Stimulated activated CD8-positive, alpha-beta memory T cell treated with anti-CD3 and anti-CD28 coated beads, Interleukin-15, amount 100 ng/mL, for 24 hours (primary cell): ENCODE data around the gene GMIP.
A peak's percentile ranks its signal among the peaks of the same experiment; 100 is the strongest.
"Not testable (repeated sequence)": the region's sequence is repeated elsewhere in the genome, so short reads cannot be mapped to it uniquely, and the experiment has no call there.

Experiments used
- DNase-seq: peaks from one replicate; pipeline ENCODE4 v3.0.0-alpha.2; 2020; ENCODE audit warnings: low read depth

Gene GMIP

DNA sequence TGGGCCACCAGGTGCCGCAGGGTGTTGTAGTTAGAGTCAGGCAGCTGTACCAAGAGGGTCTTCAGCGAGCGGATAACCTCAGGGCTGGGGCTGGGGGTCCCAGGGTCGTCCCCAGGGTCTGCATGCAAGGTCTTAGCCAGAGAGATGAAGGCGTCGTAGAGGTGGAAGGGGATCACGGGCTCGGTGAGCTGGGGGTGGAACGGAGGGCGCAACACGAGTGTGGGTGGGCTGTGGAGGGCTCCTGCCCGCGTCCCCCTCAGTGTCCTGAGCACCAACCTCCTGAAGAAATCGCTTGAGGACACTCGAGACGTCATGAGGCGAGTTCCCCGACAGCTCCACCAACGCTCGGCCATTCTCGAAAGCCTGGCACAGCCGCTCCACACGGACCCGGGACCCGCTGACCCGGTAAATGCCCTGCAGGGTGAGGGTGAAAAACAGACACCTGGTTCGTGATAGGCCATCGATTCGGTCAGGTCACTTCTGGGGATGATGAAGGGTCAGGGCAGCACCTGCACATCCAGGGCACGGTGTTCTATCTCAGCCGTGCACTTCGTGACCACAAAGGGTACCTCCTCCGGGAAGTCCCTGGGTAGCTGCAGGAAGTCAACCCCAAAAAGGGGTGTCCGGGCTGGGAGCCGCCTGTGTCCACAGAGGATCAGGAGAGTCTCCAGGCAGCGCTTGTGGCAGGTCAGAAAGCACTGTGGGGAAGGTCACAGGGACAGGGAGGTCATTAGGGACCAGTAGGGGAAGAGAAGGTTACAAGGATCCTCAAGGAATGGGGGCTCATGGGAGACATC lies 8.7 kb downstream of the GMIP start:
- no peak for DNase-seq

DNA sequence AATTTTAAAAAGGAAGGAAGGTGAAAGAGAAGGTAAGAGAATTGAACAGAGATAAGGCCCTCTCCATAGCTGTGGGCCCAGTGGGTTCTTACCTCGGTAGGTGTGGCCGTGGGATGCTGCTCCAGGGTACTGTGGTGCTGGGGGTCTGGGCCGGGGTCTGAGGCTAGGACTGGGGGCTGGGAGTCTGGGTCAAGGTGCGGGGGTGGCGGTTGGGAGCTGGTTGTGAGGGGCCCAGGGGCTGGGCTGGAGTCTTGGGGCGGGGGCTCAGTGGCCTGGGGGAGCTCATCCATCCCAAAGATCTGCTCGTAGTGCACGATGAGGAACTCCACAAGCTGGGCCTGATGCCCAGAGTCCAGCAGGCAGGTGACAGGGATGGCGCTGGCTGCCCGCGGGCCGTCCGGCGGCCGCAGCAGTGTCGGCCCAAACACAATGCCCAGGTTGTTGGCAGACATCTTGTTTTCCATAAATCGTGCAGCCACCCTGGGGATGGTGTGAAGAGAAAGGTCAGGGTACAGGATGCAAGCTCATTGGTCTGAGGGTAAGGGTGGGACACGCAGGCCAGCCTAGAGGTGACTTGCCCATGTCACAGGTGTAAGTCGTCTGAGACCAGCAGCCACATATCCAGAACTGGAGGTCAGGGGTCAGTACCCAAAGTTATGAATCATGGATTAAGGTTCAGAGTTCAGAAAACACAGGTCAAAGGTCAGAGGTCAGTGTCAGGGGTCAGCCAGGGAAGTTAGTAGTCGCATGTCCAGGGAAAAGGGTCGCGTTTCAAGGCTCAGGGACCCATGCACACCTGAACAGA lies 9.5 kb downstream of the GMIP start:
- DNase-seq = no peak

DNA sequence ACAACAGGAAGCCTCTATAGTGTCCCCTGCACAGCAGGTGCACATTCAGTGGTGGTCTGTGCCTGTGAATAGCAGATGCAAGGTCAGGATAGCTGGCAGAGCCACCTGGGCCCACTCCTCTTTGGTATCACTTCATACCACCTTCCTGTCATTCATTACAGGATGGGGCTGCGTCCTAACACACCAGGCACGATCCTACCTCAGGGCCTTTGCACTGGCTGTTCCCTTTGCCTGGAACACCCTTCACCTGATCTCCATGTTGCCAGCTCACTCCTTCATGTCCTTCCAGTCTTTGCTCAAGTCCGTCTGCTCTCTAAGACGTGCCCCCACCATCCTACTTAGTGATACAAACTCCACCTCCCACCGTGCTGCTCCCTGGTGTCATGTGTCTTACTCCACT lies 10.8 kb downstream of the GMIP start:
- no peak for DNase-seq

DNA sequence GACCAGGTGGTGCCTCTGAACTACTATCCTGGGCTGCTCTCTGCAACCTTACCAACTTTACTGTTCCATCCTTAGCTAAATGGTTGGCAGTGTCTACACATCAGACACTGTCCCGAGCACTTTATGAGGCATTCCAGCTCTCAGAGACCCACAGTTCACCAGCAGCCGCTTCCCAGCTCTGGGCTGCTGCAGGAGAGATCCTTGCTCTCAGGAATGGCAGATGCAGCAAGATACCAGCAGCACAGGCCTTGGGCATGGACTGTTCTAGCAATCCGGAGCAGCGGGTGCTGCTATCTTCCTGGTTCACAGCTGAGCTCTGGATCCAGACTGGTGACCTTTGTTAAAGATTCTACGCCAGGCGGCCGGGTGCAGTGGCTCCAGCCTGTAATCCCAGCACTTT lies 12.1 kb downstream of the GMIP start:
- DNase-seq = no peak

DNA sequence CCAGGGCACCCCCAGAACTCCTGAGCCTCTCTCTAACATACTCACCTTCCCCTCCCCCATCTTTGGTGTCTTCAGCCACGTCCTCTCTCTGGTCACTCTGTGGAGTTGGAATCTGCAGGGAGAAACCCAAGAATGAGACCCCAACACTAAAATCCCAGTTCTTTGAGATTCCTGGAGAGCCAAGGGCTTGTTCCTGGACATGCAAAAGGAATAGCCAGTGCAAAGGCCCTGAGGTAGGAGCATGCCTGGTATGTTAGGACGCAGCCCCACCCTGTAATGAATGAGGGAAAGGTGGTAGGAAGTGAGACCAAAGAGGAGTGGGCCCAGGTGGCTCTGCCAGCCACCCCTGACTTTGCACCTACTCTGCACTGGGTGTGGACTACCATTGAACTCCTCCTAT lies 13.0 kb downstream of the GMIP start:
- DNase-seq = no peak

DNA sequence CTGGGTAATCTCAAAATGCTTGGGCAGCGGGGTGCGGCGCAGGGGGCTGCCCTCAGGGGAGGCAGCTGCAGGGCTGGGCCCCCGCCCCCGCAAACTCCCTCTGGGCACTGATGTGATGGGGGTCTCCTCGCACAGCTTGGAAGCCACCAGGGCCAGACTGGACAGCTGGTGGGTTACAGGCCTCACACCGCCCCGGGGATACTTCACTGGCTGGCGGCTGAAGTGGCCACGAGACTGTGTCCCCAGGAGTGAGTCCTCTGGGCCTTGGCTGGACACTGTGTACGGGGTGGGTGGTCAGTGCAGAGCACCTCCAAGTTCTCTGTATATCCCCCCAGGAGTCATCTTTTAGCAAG lies 13.4 kb downstream of the GMIP start:
- no peak for DNase-seq

DNA sequence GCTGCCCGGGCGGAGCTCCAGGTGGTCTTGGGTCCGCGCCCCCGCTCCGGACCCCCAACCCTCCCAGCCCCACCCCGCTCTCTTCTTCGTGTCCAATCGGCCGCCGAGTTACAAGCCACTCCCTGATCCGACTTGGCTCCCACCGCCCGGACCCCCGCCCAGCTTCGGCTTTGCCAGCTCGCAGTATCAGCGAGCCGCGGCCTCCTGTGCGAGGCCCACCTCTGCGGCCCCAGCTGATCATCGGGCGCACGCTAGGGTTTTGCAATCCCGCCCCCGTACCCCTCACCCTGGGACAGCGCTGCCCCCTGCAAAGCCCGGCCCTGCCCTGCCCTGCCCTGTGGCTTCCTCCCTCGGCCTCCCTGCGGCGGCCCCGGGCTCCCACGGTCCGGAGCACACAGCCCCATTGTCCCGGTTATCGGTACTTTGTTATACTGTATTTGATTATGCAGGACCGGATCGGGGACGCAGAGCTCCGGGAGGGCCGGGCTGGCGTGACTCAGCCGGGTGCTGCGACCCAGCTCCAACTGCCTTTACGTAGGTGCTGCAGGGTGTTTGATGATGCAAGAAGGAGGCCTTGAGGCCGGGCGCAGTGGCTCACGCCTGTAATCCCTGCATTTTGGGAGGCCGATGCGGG lies 14.8 kb downstream of the GMIP start:
- DNase-seq = no peak

DNA sequence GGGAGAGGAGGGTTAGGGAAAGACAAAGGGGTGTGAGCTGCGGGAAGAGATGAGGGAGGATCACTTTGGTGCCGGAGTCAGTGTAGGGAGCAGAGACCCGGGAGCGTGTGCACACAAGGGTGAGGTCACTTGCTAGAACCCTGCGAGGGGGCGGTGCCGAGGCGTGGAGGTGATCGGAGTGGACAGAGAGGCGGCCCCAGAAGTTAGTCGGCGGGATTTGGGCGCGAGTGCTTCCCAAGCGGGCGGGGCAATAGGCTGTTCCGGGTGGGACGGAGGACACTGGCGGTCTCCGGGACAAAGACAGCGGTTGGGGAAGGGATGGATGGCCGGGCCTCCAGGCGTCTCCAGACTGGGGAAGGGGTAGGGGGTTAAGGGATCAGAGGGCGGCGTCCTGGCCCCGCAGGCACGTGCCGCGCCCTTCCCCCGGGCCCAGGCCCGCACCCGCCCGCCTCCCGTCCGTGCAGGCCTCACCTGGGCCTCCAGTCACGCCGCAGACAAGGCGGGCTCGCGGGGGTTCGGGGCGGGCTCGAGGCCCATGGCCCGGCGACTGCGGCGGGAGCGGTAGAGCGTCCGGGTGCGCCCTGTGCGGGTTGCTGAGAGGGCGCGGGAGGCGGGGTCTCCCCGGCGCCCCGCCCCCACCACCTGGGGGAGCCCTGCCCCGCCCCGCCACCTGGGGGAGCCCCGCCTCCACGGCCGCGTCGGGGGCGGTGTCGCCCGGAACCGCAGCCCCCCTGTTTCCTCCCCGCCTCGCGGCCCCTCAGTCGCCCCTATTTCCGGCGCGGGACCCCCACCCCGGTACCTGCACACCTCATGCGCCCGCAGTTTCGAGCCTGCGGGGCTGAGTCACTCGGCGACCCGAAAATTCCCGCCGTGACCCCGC lies 15.6 kb downstream of the GMIP start, which contains the start of gene LPAR2:
Gene LPAR2, minus strand, starts transcription at position 600 of the 880 bp plus-strand sequence. CDS start 945 bp downstream, outside the sequence.
- no peak for DNase-seq

DNA sequence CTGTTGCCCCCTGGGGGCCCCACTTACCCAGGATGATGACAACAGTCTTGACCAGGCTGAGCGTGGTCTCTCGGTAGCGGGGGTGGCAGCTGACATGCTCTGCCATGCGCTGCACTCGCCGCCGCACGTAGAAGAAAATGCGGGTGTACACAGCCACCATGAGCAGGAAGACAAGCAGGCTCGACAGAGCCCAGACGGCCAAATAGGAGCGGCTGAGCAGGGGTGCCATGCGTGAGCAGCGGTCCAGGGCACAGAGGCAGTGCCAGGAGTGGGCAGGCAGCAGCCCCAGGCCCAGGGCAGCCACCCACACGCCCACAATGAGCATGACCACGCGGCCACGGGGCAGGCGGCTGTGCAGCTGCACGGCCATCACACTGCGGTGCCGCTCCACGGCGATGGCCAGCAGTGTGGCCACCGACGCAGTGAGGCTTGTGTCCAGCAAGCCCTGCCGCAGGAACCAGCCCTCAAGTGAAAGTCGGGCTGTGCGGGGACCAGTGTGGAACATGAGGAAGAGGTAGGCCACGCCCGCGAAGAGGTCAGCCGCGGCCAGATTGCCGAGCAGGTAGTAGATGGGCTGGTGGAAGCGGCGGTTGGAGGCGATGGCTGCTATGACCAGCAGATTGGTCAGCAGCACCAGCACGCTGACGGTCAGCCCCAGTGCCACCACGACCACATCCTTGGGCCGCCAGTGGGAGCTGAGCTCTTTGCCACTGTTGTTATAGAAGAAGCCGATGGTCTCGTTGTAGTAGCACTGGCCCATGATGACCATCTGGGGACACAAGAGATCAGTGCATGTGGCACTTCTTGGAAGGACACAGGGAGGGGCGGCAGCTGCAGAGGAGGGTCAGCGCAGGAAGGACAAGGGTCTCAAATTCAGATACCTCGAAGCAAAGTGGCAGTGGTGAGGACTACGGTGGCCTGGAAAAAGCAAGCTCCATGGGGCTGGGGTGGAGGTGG lies 16.7 kb downstream of the GMIP start:
- no peak for DNase-seq

DNA sequence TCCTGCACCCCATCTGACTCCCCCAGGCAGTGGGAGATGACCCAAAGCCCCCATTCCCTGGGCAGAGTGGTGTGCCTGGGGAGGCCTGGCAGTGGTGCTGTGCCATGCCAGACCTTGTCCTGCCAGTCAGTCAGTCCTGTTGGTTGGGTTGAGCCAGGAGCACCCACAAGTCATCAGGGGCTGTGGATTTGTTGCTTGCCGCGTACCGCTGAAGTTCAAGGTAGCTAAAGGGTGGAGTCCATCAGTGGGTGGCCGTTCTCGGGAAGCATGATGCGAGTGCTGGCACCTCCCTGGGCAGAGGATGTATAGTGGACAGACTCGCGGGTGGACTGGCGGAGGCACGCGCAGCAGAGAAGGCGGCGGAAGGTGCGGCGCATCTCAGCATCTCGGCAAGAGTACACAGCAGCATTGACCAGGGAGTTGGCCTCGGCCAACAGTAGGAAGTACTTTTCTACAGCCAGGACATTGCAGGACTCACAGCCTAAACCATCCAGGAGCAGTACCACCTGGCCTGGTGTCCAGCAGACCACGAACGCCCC lies 19.4 kb downstream of the GMIP start:
- no peak for DNase-seq

DNA sequence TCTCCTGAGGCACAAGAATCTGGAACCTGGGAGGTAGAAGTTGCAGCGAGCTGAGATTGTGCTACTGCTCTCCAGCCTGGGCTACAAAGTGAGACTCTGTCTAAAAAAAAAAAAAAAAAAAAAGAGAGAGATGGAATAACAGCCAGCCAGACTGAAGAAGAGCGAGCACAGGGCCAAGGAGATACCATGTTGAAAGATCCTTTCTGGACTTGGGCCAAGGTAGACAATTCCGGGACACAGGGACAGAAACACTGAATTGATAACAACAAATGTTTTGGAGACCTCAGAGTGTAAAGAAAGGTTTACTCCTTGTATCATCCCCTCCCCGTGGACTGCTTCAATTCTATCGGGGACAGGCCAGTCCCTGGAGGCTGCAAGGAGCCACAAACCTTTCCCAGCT lies 20.1 kb downstream of the GMIP start:
- DNase-seq = no peak

DNA sequence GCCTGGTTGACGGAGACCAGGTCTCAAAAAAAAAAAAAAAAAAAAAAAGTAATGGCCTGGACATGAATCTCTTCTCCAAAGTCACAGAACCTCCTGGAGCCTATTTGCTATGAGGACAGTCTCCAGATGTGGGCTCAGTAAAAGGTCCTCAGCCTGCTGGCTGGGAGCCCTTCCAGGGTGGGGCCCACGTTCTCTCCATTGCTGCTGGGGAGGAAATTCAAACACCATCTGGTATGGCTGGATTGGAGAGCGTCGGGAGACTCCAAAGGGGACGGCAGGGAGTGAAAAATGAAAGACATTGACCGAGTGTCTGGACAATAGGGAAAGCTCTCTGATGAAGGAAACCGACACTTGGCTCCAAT lies 23.6 kb downstream of the GMIP start:
- no peak for DNase-seq

DNA sequence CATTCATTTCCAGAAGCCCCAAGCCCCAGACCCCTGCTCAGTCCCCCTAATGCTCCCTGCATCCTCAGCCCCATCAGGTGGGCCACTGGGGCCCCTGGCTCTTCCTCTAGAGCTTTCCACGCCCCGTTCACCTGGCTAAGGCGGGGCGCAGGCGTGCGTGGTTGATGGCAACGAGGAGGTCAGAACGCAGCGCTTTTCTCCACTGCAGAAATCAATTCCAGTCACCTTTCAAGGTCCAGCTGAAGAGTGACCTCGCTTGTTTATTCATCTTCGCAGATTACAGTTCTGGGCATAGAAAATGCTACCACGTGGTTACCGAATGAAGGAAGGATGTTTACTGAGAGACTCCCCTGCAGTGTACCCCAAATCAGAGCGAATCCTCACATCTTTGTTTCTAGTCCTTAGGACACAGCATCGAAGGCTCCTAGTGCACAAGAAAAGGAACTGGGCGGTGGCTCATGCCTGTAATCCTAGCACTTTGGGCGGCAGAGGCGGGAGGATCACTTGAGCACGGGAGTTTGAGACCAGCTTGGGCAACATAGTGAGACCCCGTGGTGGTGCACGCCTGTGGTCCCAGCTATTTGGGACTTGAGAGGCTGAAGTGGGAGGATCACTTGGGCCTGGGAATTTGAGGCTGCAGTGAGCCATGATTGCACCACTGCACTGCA lies 24.1 kb downstream of the GMIP start:
- DNase-seq = no peak

DNA sequence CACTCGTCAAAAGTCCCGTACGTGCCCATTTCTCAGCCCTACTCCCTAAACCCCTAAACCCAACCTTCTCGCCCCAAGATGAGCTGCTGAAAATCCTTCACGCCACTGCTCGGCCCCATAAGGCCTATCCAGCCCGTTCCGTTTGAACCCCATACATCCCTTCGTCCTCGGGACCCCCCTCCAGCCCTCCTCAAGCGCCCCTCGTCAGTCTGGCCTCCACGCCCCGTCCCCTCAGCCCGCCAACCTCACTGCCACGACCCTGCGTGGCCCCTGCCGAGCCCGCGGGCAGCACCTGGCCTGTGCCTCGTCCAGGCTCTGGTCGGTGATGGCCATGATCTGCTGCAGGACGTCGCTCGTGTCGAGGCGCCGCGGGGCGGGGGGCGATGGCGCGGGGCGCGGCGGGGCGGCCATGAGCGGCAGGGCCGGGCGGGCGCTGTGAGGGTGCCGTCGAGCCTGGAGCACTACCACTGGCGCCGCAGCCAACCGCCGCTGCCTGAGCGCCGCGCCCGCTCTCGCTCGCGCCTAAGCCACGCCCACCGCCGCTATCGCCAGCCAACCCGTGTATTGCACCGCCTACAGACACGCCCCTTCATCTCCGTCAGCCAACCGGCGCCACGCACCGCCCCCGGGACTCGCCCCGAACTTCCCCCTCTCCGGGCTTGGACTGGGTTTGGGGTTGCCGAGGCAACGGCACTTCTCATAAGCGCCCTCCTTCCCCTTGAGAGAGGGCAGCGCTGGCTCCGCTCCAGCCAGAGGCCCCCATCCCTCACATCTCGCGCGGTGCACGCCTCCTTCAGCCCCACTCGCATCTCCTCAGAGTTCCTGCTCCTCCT lies 25.0 kb downstream of the GMIP start, which contains the start of gene PBX4:
Gene PBX4, minus strand, starts transcription at position 469 of the 833 bp plus-strand sequence. Its CDS starts 58 bp downstream, at position 411.
- peak; percentile 92 for DNase-seq

DNA sequence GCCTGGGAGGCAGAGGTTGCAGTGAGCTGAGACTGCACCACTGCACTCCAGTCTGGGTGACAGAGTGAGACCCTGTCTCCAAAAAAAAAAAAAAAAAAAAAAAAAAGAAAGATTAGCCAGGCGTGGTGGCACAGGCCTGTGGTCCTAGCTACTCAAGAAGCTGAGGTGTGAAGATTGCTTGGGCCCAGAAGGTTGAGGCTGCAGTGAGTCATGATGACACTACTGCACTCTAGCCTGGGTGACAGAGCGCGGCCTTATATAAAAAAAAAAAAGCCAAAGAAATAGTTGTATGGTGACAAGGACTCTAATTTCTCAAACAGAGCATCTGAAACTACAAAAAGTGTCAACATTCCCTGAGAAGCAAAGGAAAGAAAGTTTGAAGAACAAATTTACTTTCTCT lies 28.4 kb downstream of the GMIP start:
- no peak for DNase-seq

DNA sequence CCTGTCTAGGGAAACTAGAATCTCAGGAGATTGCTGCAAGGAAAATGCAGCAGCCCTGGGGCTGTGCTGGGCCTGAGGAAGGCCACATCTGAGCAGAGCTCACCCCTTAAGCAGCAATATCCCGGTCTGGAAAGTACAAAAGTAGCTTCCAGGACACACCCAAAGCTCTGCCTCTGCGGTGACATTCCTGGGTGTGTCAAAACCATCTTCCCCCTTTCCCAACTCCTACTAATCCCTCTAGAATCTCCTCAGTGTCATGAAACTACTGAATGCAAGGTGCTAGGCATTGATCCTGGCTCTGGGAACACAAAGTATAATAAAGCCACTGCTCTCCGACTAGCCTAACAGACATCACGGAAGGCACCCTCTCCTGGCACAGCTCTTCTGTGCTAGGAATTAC lies 30.0 kb downstream of the GMIP start:
- no peak for DNase-seq

DNA sequence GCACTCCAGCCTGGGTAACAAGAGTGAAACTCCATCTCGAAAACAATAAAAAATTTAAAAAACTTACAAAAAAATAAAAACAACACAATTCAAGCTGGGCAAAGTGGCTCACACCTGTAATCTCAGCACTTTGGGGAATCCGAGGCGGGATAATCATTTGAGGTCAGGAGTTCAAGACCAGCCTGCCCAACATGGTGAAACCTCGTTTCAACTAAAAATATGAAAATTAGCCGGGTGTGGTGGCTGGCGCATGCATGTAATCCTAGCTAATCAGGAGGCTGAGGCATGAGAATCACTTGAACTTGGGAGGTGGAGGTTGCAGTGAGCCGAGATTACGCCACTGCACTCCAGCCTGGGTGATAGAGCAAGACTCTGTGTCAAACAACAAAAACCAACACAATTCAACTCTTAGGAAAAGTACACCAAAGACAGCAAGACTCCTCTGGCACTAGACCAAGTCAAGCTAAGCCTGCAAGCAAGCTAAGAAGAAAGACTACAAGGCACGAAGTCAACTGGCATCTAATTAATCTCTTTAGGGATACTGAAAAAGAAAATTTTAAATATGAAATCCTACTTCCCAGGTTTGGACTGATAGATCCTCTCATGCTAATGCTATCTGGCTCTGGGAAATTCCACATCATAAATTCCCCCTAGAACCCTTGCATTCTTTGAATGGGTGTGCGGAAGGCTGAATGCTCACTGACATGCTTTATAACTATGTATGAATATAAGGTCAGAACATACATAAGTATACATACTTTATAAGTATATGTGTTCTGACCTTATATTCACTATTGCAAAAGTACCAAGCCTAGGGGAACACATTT lies 32.9 kb downstream of the GMIP start:
- no peak for DNase-seq

DNA sequence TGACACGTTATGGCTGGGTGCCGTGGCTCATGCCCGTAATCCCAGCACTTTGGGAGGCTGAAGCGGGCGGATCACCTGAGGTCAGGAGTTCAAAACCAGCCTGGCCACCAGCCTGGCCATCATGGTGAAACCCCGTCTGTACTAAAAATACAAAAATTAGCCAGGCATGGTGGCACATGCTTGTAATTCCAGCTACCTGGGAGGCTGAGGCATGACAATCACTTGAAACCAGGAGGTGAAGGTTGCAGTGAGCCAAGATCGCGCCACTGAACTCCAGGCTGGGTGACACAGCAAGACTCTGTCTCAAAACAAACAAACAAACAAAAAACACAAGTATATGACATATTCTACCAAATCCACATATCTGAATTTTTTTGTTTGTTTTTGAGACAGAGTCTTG lies 36.8 kb downstream of the GMIP start:
- DNase-seq = not testable (repeated sequence)
